Measurements from ENCODE around the gene IL20. TPM values are rescaled to one million over a fixed set of nuclear protein-coding genes. Genes with fewer than 3 reads are reported as not detected.

Gene IL20
- total RNA-seq, 2 experiments from 2014 or later = not detected

DNA sequence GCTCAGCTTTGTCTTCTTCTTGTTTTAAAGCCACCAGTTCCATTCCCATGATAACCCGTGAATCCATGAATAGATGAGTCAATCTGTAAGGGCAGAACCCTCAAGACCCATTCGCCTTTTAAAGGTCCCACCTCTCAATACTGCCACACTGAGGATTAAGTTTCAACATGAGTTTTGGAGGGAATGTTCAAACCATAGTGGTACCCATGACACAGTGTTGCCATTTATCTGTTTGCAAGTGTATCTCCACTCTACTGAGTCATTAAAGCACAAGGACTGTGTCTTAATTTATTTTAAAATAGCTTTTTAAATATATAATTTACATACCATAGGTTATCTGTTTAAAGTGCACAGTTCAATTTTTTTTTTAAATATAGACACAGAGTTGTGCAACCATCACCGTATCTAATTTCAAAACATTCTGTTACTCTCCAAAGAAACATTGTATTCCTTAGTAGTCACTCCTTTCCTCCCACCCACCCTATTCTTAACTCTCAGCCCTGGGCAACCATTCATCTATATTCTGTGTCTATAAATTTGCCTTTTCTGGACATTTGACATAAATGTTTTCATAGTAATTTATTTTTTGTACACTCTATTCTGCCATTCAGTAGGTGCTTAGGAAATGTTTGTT lies 27.0 kb downstream of the IL20 start:
- H3K27ac ChIP-seq (ENCODE audit: low read depth, low read length, poor library complexity, severe bottlenecking) = no peak overlapping the region
- BruUV-seq (replicated peaks) = no TSS peak
- no peaks in the 10 kb centered on the region for H3K79me2 ChIP-seq (ENCODE audit: insufficient read depth, low read depth, low read length)
- no peaks in the 10 kb centered on the region for H3K4me1 ChIP-seq (ENCODE audit: insufficient read depth, low read length, poor library complexity, severe bottlenecking)
- no peaks in the 10 kb centered on the region for H3K36me3 ChIP-seq (ENCODE audit: insufficient read depth, low read length)
- H3K4me2 ChIP-seq (ENCODE audit: low read length) = no peak overlapping the region
- DNase-seq (ENCODE audit: low spot score) = no peak
- TF ChIP-seq EZH2phosphoT487 (IDR thresholded peaks at IDR 0.05; ENCODE audit: borderline replicate concordance, low read depth, low read length) = no peak
- TF ChIP-seq, protein P1, sequence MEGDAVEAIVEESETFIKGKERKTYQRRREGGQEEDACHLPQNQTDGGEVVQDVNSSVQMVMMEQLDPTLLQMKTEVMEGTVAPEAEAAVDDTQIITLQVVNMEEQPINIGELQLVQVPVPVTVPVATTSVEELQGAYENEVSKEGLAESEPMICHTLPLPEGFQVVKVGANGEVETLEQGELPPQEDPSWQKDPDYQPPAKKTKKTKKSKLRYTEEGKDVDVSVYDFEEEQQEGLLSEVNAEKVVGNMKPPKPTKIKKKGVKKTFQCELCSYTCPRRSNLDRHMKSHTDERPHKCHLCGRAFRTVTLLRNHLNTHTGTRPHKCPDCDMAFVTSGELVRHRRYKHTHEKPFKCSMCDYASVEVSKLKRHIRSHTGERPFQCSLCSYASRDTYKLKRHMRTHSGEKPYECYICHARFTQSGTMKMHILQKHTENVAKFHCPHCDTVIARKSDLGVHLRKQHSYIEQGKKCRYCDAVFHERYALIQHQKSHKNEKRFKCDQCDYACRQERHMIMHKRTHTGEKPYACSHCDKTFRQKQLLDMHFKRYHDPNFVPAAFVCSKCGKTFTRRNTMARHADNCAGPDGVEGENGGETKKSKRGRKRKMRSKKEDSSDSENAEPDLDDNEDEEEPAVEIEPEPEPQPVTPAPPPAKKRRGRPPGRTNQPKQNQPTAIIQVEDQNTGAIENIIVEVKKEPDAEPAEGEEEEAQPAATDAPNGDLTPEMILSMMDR (conservative IDR thresholded peaks at IDR 0.05; ENCODE audit: low read length) = no peak
- intact Hi-C loops (cut with micrococcal nuclease; ENCODE audit: unreplicated experiment) = no loop called here
- ChIA-PET CTCF (ENCODE audit: unreplicated experiment) (interaction anchor here (0.6 kb wide), 1 partner anchor 242 kb away, joined by 3 read pairs; no protein-coding TSS in a partner anchor), POLR2A (no interaction called here)
- no peaks in the 10 kb centered on the region for H3K9me2 ChIP-seq (ENCODE audit: insufficient read depth, low read length)
- no peaks in the 10 kb centered on the region for H4K20me1 ChIP-seq (ENCODE audit: insufficient read depth, low read length)
- H2AFZ ChIP-seq (ENCODE audit: low read length) = no peak overlapping the region
- H3K4me3 ChIP-seq (ENCODE audit: low read depth, low read length, poor library complexity, severe bottlenecking) = no peak overlapping the region
- no peaks in the 10 kb centered on the region for H3K9me3 ChIP-seq (ENCODE audit: low read length)

DNA sequence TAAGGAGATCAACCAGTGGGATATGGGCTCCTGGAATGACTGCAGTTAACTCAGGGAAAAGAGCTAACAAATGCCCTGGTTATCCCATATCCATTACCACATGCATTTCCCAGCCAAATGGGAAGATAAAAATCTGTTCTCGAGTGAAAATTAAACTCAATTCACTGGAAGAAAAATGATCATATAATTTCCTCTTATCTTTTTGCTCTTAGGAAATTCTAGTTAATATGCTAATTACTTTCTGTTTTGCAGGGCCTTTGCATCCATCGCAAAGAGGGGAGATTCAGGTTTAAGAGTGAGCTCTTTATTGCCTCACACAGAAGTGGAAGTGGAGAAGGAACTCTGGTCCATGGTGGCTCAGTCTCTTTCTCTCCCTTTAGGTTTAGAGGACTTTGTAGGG lies 28.0 kb downstream of the IL20 start:
- BruUV-seq (replicated peaks) = no TSS peak
- Histone ChIP-seq H3K4me1 (ENCODE audit: insufficient read depth, low read length, poor library complexity, severe bottlenecking) (no peaks in the 10 kb centered on the region), H3K36me3 (ENCODE audit: insufficient read depth, low read length) (no peaks in the 10 kb centered on the region)

DNA sequence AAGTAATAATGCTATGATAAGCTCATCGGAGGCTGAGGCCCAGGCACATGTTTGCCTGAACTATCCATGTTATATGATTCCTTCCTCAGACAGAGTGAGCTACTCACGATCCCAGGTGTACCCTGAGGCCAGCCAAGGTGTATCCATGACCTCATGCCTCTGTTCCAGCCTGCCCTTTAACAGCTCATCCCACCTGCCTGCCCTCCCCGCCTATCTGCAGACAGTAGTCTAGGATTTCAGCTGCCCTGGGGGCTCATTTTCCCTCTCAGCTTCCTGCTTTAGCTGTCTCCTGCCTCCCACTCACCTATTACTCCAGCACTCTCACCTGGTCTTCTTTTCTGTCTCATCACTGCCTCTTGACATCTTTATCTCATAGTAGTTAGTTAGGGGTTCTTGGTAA lies 29.9 kb downstream of the IL20 start:
- H2AFZ ChIP-seq (ENCODE audit: low read length) = no peak overlapping the region
- POLR2A ChIA-PET = interaction anchor here (0.8 kb wide), 1 partner anchor 10 kb away, joined by 3 read pairs; no protein-coding TSS in a partner anchor
- H3K36me3 ChIP-seq (ENCODE audit: insufficient read depth, low read length) = no peaks in the 10 kb centered on the region
- H3K4me2 ChIP-seq (ENCODE audit: low read length) = no peak overlapping the region
- no peak overlapping the region for H3K4me3 ChIP-seq (ENCODE audit: low read depth, low read length, poor library complexity, severe bottlenecking)
- H3K27ac ChIP-seq (ENCODE audit: low read depth, low read length, poor library complexity, severe bottlenecking) = no peak overlapping the region
- H4K20me1 ChIP-seq (ENCODE audit: insufficient read depth, low read length) = no peaks in the 10 kb centered on the region
- no peaks in the 10 kb centered on the region for H3K4me1 ChIP-seq (ENCODE audit: insufficient read depth, low read length, poor library complexity, severe bottlenecking)
- intact Hi-C loops (cut with micrococcal nuclease; ENCODE audit: unreplicated experiment) = no loop called here
- H3K9me3 ChIP-seq (ENCODE audit: low read length) = no peaks in the 10 kb centered on the region
- CTCF ChIA-PET (ENCODE audit: unreplicated experiment) = no interaction called here
- TF ChIP-seq, protein P1 (conservative IDR thresholded peaks at IDR 0.05; ENCODE audit: low read length) = no peak
- TF ChIP-seq EZH2phosphoT487 (IDR thresholded peaks at IDR 0.05; ENCODE audit: borderline replicate concordance, low read depth, low read length) = no peak
- no peaks in the 10 kb centered on the region for H3K79me2 ChIP-seq (ENCODE audit: insufficient read depth, low read depth, low read length)
- no peak for DNase-seq (ENCODE audit: low spot score)
- BruUV-seq (replicated peaks) = no TSS peak
- no peaks in the 10 kb centered on the region for H3K9me2 ChIP-seq (ENCODE audit: insufficient read depth, low read length)

More for the DNA sequence above, 28.0 kb downstream of the IL20 start:
- no peak for TF ChIP-seq EZH2phosphoT487 (IDR thresholded peaks at IDR 0.05; ENCODE audit: borderline replicate concordance, low read depth, low read length)
- TF ChIP-seq, protein P1 (conservative IDR thresholded peaks at IDR 0.05; ENCODE audit: low read length) = no peak
- H3K9me2 ChIP-seq (ENCODE audit: insufficient read depth, low read length) = no peaks in the 10 kb centered on the region
- H4K20me1 ChIP-seq (ENCODE audit: insufficient read depth, low read length) = no peaks in the 10 kb centered on the region
- POLR2A ChIA-PET = no interaction called here
- H3K79me2 ChIP-seq (ENCODE audit: insufficient read depth, low read depth, low read length) = no peaks in the 10 kb centered on the region
- no peak for DNase-seq (ENCODE audit: low spot score)
- no peak overlapping the region for H3K27ac ChIP-seq (ENCODE audit: low read depth, low read length, poor library complexity, severe bottlenecking)
- CTCF ChIA-PET (ENCODE audit: unreplicated experiment) = no interaction called here
- no peak overlapping the region for H3K4me3 ChIP-seq (ENCODE audit: low read depth, low read length, poor library complexity, severe bottlenecking)
- no peak overlapping the region for H3K4me2 ChIP-seq (ENCODE audit: low read length)
- no peaks in the 10 kb centered on the region for H3K9me3 ChIP-seq (ENCODE audit: low read length)
- intact Hi-C loops (cut with micrococcal nuclease; ENCODE audit: unreplicated experiment) = no loop called here
- H2AFZ ChIP-seq (ENCODE audit: low read length) = no peak overlapping the region

Data from OCI-LY7 (cell line).